Adipocyte (in vitro differentiated cells): ENCODE measurements around the gene ECEL1.
A peak's percentile ranks its signal among the peaks of the same experiment; 100 is the strongest.

ENCODE experiments used
- DNase-seq: peaks from one replicate; pipeline ENCODE4 v3.0.0-alpha.2; 2015; ENCODE audit warnings: low read depth
- H3K27me3 ChIP-seq: replicated peaks from 2 replicates; pipeline ENCODE4 v1.7.0; 2013; ENCODE audit warnings: mild to moderate bottlenecking, low read length, moderate library complexity; ENCODE audit not compliant: control insufficient read depth, insufficient read depth
- H3K36me3 ChIP-seq: 2 replicates; pipeline ENCODE4 v1.7.0; 2013; ENCODE audit warnings: low read length, mild to moderate bottlenecking, moderate library complexity; ENCODE audit not compliant: control insufficient read depth, insufficient read depth, severe bottlenecking
- H3K4me1 ChIP-seq: 2 replicates; pipeline ENCODE4 v1.7.0; 2013; ENCODE audit warnings: mild to moderate bottlenecking, low read length, moderate library complexity; ENCODE audit not compliant: control insufficient read depth, insufficient read depth
- H3K4me3 ChIP-seq: 2 replicates; pipeline ENCODE4 v1.7.0; 2013; ENCODE audit warnings: mild to moderate bottlenecking, low read length, moderate library complexity
- H3K9ac ChIP-seq: 2 replicates; pipeline ENCODE4 v1.7.0; 2013; ENCODE audit warnings: mild to moderate bottlenecking, low read length, moderate library complexity
- H3K9me3 ChIP-seq: 2 replicates; pipeline ENCODE4 v1.7.0; 2013; ENCODE audit warnings: mild to moderate bottlenecking, low read length, moderate library complexity; ENCODE audit not compliant: control insufficient read depth

The ECEL1 gene

GRCh38 chr2:232505856-232506255, 18.2 kb upstream of the ECEL1 start:
- peaks cover 47% of the 10 kb centered on the region for H3K27me3 ChIP-seq

GRCh38 chr2:232504438-232504837, 16.8 kb upstream of the ECEL1 start:
- no peak overlapping the region for H3K9ac ChIP-seq
- H3K36me3 ChIP-seq, result no peaks in the 10 kb centered on the region
- H3K4me3 ChIP-seq, result no peak overlapping the region
- peaks cover 3% of the 10 kb centered on the region for H3K4me1 ChIP-seq
- no peak for DNase-seq
- no peaks in the 10 kb centered on the region for H3K9me3 ChIP-seq
- peaks cover 51% of the 10 kb centered on the region for H3K27me3 ChIP-seq

More at GRCh38 chr2:232505856-232506255, 18.2 kb upstream of the ECEL1 start:
- Histone ChIP-seq H3K9me3 (no peaks in the 10 kb centered on the region), H3K4me1 (peaks cover 3% of the 10 kb centered on the region), H3K4me3 (no peak overlapping the region), H3K36me3 (no peaks in the 10 kb centered on the region), H3K9ac (no peak overlapping the region)
- DNase-seq, result no peak

DNA sequence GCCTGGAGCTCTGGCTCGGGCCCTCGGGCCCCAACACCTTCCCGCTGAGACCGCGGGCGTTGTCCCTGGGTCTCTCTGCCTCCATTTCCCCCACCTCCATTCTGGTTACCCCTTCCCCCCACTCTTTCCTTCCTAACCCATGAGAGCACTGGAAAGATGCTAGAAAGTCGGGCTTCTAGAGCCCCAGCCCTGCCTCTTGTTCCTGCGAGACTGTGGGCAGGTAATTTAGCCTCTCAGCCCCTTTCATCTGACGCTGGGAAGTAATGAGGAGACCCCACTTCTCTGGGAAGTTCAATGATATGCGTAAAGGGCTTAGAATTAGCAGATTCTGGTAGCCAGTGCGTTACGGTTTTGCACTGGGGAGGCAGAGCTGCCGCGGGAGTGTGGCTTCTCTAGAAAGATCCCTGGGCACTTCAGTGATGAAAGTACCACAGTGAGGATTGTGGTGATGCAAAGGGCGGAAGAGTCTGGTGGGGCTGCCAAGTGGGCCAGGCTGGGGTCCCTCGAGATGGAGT, 16.2 kb upstream of the ECEL1 start:
- Histone ChIP-seq H3K9ac (no peak overlapping the region), H3K4me1 (peaks cover 3% of the 10 kb centered on the region)

GRCh38 chr2:232502911-232503808, 15.5 kb upstream of the ECEL1 start:
- H3K9me3 ChIP-seq, result no peaks in the 10 kb centered on the region
- H3K4me3 ChIP-seq, result no peak overlapping the region
- H3K4me1 ChIP-seq, result peaks cover 3% of the 10 kb centered on the region
- DNase-seq, result peak; percentile 48
- H3K27me3 ChIP-seq, result peaks cover 63% of the 10 kb centered on the region
- H3K36me3 ChIP-seq, result no peaks in the 10 kb centered on the region
- no peak overlapping the region for H3K9ac ChIP-seq

More for the DNA sequence above, 16.2 kb upstream of the ECEL1 start:
- Histone ChIP-seq H3K4me3 (no peak overlapping the region), H3K36me3 (no peaks in the 10 kb centered on the region), H3K9me3 (no peaks in the 10 kb centered on the region), H3K27me3 (peaks cover 57% of the 10 kb centered on the region)
- no peak for DNase-seq

- peaks cover 3% of the 10 kb centered on the region for H3K4me1 ChIP-seq
- H3K36me3 ChIP-seq, result no peaks in the 10 kb centered on the region
- no peak for DNase-seq
- no peaks in the 10 kb centered on the region for H3K9me3 ChIP-seq
- no peak overlapping the region for H3K4me3 ChIP-seq
- H3K9ac ChIP-seq, result no peak overlapping the region
- H3K27me3 ChIP-seq, result peaks cover 62% of the 10 kb centered on the region
Measured at GRCh38 chr2:232502511-232502910, 14.9 kb upstream of the ECEL1 start.

- DNase-seq, result no peak
- H3K9me3 ChIP-seq, result no peaks in the 10 kb centered on the region
- H3K27me3 ChIP-seq, result peaks cover 57% of the 10 kb centered on the region
- no peak overlapping the region for H3K9ac ChIP-seq
- H3K36me3 ChIP-seq, result no peaks in the 10 kb centered on the region
- H3K4me3 ChIP-seq, result no peak overlapping the region
- peaks cover 3% of the 10 kb centered on the region for H3K4me1 ChIP-seq
Measured at GRCh38 chr2:232501794-232502390, 14.3 kb upstream of the ECEL1 start.

- DNase-seq, result no peak
- no peaks in the 10 kb centered on the region for H3K36me3 ChIP-seq
- peaks cover 3% of the 10 kb centered on the region for H3K4me1 ChIP-seq
- H3K4me3 ChIP-seq, result no peak overlapping the region
- peaks cover 52% of the 10 kb centered on the region for H3K27me3 ChIP-seq
- H3K9me3 ChIP-seq, result no peaks in the 10 kb centered on the region
- H3K9ac ChIP-seq, result no peak overlapping the region
Measured at GRCh38 chr2:232501331-232501771, 13.7 kb upstream of the ECEL1 start.

DNA sequence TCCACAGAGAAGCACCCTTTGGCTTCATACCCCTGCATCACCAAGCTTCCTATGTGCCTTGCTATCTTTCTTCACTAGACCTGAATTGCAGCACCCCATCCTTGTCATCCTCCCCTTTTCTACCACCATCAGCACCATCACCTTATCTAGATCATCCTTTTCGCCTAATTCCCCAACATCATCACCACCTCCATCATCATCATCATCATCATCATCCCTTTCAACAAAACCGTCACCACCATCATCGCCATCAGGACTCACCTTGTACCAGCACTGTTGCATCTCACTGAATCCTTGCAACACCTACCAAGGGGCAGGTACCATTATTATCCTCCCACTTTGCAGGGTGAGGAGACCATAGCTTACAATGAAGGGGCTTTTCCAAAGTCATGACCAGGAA, 10.8 kb upstream of the ECEL1 start:
- no peak overlapping the region for H3K4me3 ChIP-seq
- peaks cover 3% of the 10 kb centered on the region for H3K4me1 ChIP-seq
- H3K9ac ChIP-seq, result no peak overlapping the region
- no peaks in the 10 kb centered on the region for H3K9me3 ChIP-seq
- no peaks in the 10 kb centered on the region for H3K36me3 ChIP-seq
- DNase-seq, result no peak
- peaks cover 36% of the 10 kb centered on the region for H3K27me3 ChIP-seq

DNA sequence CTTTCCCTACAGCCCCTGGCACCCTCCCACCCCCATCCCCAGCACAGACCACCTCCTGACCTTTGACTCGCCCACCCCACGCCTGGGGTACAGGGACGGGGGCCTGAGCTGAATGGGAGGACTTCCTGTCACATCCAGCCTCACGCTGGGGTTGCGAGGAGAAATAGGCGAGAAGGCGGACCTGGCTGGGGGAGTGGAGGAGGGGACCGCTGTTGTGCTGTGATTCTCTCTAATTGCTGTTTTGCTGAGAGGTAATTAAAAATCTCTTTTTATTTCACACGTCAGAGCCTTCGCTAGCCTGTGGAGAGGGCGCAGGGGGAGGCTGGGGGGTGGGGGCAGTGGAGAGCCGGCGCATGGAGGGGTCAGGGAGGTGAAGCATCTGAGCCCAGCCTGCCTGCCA, 9.7 kb upstream of the ECEL1 start:
- Histone ChIP-seq H3K4me1 (no peaks in the 10 kb centered on the region), H3K9me3 (no peaks in the 10 kb centered on the region), H3K4me3 (no peak overlapping the region), H3K36me3 (no peaks in the 10 kb centered on the region), H3K9ac (no peak overlapping the region), H3K27me3 (peaks cover 31% of the 10 kb centered on the region)
- no peak for DNase-seq

- H3K27me3 ChIP-seq, result peaks cover 30% of the 10 kb centered on the region
- H3K4me1 ChIP-seq, result no peaks in the 10 kb centered on the region
- H3K36me3 ChIP-seq, result no peaks in the 10 kb centered on the region
- no peak overlapping the region for H3K4me3 ChIP-seq
- no peak overlapping the region for H3K9ac ChIP-seq
- DNase-seq, result no peak
- no peaks in the 10 kb centered on the region for H3K9me3 ChIP-seq
Measured at GRCh38 chr2:232496501-232497270, 9.1 kb upstream of the ECEL1 start.

- H3K4me1 ChIP-seq, result no peaks in the 10 kb centered on the region
- peaks cover 26% of the 10 kb centered on the region for H3K27me3 ChIP-seq
- no peak for DNase-seq
- no peaks in the 10 kb centered on the region for H3K36me3 ChIP-seq
- no peaks in the 10 kb centered on the region for H3K9me3 ChIP-seq
- no peak overlapping the region for H3K4me3 ChIP-seq
- H3K9ac ChIP-seq, result no peak overlapping the region
Measured at GRCh38 chr2:232495292-232495691, 7.7 kb upstream of the ECEL1 start.
